Stomach (tissue), 9 donors: ENCODE results near the gene OCA2. TPM values are rescaled to one million over a fixed set of nuclear protein-coding genes. Genes with fewer than 3 reads are reported as not detected.

Source experiments
- DNase-seq, 2 donors: peaks; one replicate each; pipeline versions ENCODE4 v3.0.0 to v3.0.0-alpha.2; 2013 to 2019
- H3K27ac ChIP-seq, 5 donors: fragments of 200-600 bp in 4 of 5; sonication (generic) in 4 of 5; one replicate each; pipeline ENCODE4 v1.5.1; 2013 to 2019; ENCODE audit warnings: mild to moderate bottlenecking in 1 of 5, moderate library complexity in 1 of 5
- H3K27me3 ChIP-seq, 3 donors: fragments of 200-600 bp; sonication (generic); one replicate each; pipeline ENCODE4 v1.5.1; 2017 to 2019; ENCODE audit warnings: mixed run types in 1 of 3
- H3K36me3 ChIP-seq, 4 donors: fragments of 200-600 bp; sonication (generic); 1 replicate in 3 of 4; 2 replicates in 1 of 4; pipeline ENCODE4 v1.5.1; 2016 to 2019
- H3K4me1 ChIP-seq, 4 donors: fragments of 200-600 bp; sonication (generic); one replicate each; pipeline ENCODE4 v1.5.1; 2016 to 2019
- H3K4me3 ChIP-seq, 4 donors: fragments of 200-600 bp; sonication (generic) in 3 of 4; one replicate each; pipeline ENCODE4 v1.5.1; 2016 to 2019; ENCODE audit warnings: mild to moderate bottlenecking in 1 of 4
- H3K9me3 ChIP-seq, 4 donors: fragments of 200-600 bp; sonication (generic); one replicate each; pipeline ENCODE4 v1.5.1; 2016 to 2019
- CTCF ChIP-seq, 7 experiments: fragments of 450-650 bp in 4 of 7; fragments of 200-600 bp in 3 of 7; sonication (generic) in 3 of 7; IDR thresholded peaks; one replicate each; pipeline ENCODE4 v1.5.1; 2016 to 2019; ENCODE audit warnings: antibody characterized with exemption in 7 of 7, control low read depth in 2 of 7, mild to moderate bottlenecking in 1 of 7
- EP300 ChIP-seq: sonication (generic); formaldehyde crosslinking; IDR thresholded peaks from one replicate; pipeline ENCODE4 v1.6.1; 2017; ENCODE audit warnings: antibody characterized with exemption
- POLR2A ChIP-seq, 4 donors: fragments of 450-650 bp; IDR thresholded peaks; one replicate each; pipeline ENCODE4 v1.6.1; 2016; ENCODE audit warnings: antibody characterized with exemption in 4 of 4, control low read depth in 2 of 4, mild to moderate bottlenecking in 1 of 4, moderate library complexity in 1 of 4
- POLR2AphosphoS5 ChIP-seq, 3 donors: sonication (generic); formaldehyde crosslinking; IDR thresholded peaks; one replicate each; pipeline ENCODE4 v1.6.1; 2016; ENCODE audit warnings: antibody characterized with exemption in 3 of 3
- WGBS, 5 donors: extraction: QIAGEN DNeasy Blood & Tissue Kit in 3 of 5; methylation state at CpG; one replicate each; pipeline versions ENCODE4 v1.1.5 to v1.1.7; 2013 to 2018; 5-methylcytosine and 5-hydroxymethylcytosine counted together
- intact Hi-C: fragments of 100-400 bp; cut with DNase I; formaldehyde crosslinking; loops from one replicate; pipeline ENCODE4 v1.15.1; 2023; ENCODE audit warnings: low total_unique reads
- polyA plus RNA-seq, 3 donors: library from polyadenylated mRNA; stranded (reverse); fragments of 200-250 nt; gene quantifications; one replicate each; pipeline ENCODE4 v1.2.3, GENCODE V29; 2013
- total RNA-seq, 5 donors: library from RNA; depleted of rRNA; stranded (reverse); fragments of >200 nt; gene quantifications; one replicate each; pipeline versions ENCODE4 v1.1.0 to v1.2.3, GENCODE V29; 2014 to 2016
- donor health status: healthy with polysubstance abuse.
- donor health status: Bipolar disorder and iron deficiency.
- donor health status: healthy.

OCA2 gene
- total and polyA plus RNA-seq, 8 donors, result 0.12 to 0.89 (median 0.65) TPM; not detected in 4

GRCh38 chr15:27993544-27993943, 105.6 kb downstream of the OCA2 start:
- intact Hi-C loops, result no loop called here
- Histone ChIP-seq H3K4me1 (no peaks in the 10 kb centered on the region), H3K36me3 (no peaks in the 10 kb centered on the region), H3K4me3 (no peak overlapping the region), H3K9me3 (peaks cover 0 to 10% (median 0%) of the 10 kb centered on the region in 4 donors), H3K27me3 (peaks cover 0 to 6% (median 0%) of the 10 kb centered on the region in 3 donors), H3K27ac (no peak overlapping the region)
- no peak for DNase-seq
- WGBS, 5 donors, result 87 to 91% (median 89%) methylated on average over 10 of the region's 10 CpGs
- TF ChIP-seq POLR2AphosphoS5 (IDR thresholded peaks at IDR 0.05), result no peak
- no peak for TF ChIP-seq POLR2A (IDR thresholded peaks at IDR 0.05)
- TF ChIP-seq CTCF (IDR thresholded peaks at IDR 0.05), result no peak
- no peak for TF ChIP-seq EP300

GRCh38 chr15:27990521-27991515, 108.3 kb downstream of the OCA2 start:
- peaks cover 0 to 10% (median 0%) of the 10 kb centered on the region in 4 donors for H3K9me3 ChIP-seq
- WGBS, 5 donors, result 57 to 72% (median 67%) methylated on average over 15 to 16 of the region's 16 CpGs
- H3K27me3 ChIP-seq, result peaks cover 0 to 6% (median 0%) of the 10 kb centered on the region in 3 donors
- peak in 1 of 2 donors; percentile 65 for DNase-seq
- TF ChIP-seq EP300 (no peak), CTCF (IDR thresholded peaks at IDR 0.05) (no peak), POLR2AphosphoS5 (IDR thresholded peaks at IDR 0.05) (no peak), POLR2A (IDR thresholded peaks at IDR 0.05) (no peak)
- no peaks in the 10 kb centered on the region for H3K4me1 ChIP-seq
- no peak overlapping the region for H3K4me3 ChIP-seq
- no peaks in the 10 kb centered on the region for H3K36me3 ChIP-seq
- intact Hi-C loops, result no loop called here
- no peak overlapping the region for H3K27ac ChIP-seq

GRCh38 chr15:27989838-27990237, 109.3 kb downstream of the OCA2 start:
- TF ChIP-seq EP300, result no peak
- no peak for TF ChIP-seq POLR2A (IDR thresholded peaks at IDR 0.05)
- TF ChIP-seq CTCF (IDR thresholded peaks at IDR 0.05), result no peak
- no peak for TF ChIP-seq POLR2AphosphoS5 (IDR thresholded peaks at IDR 0.05)
- intact Hi-C loops, result no loop called here
- H3K27me3 ChIP-seq, result peaks cover 0 to 6% (median 0%) of the 10 kb centered on the region in 3 donors

GRCh38 chr15:27989427-27989826, 109.7 kb downstream of the OCA2 start:
- peaks cover 0 to 10% (median 2%) of the 10 kb centered on the region in 4 donors for H3K9me3 ChIP-seq
- H3K36me3 ChIP-seq, result no peaks in the 10 kb centered on the region
- intact Hi-C loops, result no loop called here
- no peak for DNase-seq
- TF ChIP-seq POLR2AphosphoS5 (IDR thresholded peaks at IDR 0.05) (no peak), EP300 (no peak), POLR2A (IDR thresholded peaks at IDR 0.05) (no peak), CTCF (IDR thresholded peaks at IDR 0.05) (no peak)
- H3K4me3 ChIP-seq, result no peak overlapping the region
- H3K4me1 ChIP-seq, result no peaks in the 10 kb centered on the region
- H3K27me3 ChIP-seq, result peaks cover 0 to 5% (median 0%) of the 10 kb centered on the region in 3 donors
- 87 to 91% (median 88%) methylated on average over 12 to 13 of the region's 13 CpGs for WGBS, 5 donors
- no peak overlapping the region for H3K27ac ChIP-seq

More at GRCh38 chr15:27989838-27990237, 109.3 kb downstream of the OCA2 start:
- Histone ChIP-seq H3K9me3 (peaks cover 0 to 10% (median 1%) of the 10 kb centered on the region in 4 donors), H3K36me3 (no peaks in the 10 kb centered on the region), H3K4me1 (no peaks in the 10 kb centered on the region), H3K4me3 (no peak overlapping the region), H3K27ac (no peak overlapping the region)
- no peak for DNase-seq
- 82 to 91% (median 86%) methylated on average over 4 of the region's 4 CpGs for WGBS, 5 donors
